BJ (cell line): ENCODE data around the gene OS9. TPM values are rescaled to one million over a fixed set of nuclear protein-coding genes. Genes with fewer than 3 reads are reported as not detected.
A peak's percentile ranks its signal among the peaks of the same experiment; 100 is the strongest.

Source experiments
- CTCF ChIA-PET: fragments of 350-600 bp; formaldehyde crosslinking; extraction: SDS; loops from one replicate; lab custom pipeline; 2021; ENCODE audit warnings: antibody characterized with exemption, inconsistent platforms; lab: Yijun Ruan, JAX
- POLR2A ChIA-PET: fragments of 300-600 bp; sonication (Branson Sonifier 250); formaldehyde crosslinking; extraction: SDS; loops from one replicate; lab custom pipeline; 2021; ENCODE audit warnings: antibody characterized with exemption; lab: Charles Lee
- DNase-seq: peaks from one replicate; pipeline ENCODE4 v3.0.0-alpha.2; 2011; ENCODE audit warnings: low read depth
- H3K27me3 ChIP-seq: 2 replicates; pipeline ENCODE4 v1.6.0; 2011; ENCODE audit warnings: low read length; ENCODE audit not compliant: control insufficient read depth, insufficient read depth
- H3K36me3 ChIP-seq: 2 replicates; pipeline ENCODE4 v1.5.1; 2011; ENCODE audit warnings: low read length; ENCODE audit not compliant: control insufficient read depth, insufficient read depth
- H3K4me3 ChIP-seq: 2 replicates; pipeline ENCODE4 v1.5.1; 2011; ENCODE audit warnings: low read depth, mild to moderate bottlenecking, control low read depth, low read length
- polyA plus RNA-seq: library from polyadenylated mRNA; depleted of rRNA; stranded (reverse); fragments of >200 nt; gene quantifications from 2 replicates; pipeline ENCODE4 v1.2.3, GENCODE V29; 2011
- TF ChIP-seq, protein P1 (sequence below): IDR thresholded peaks from 2 replicates; pipeline ENCODE4 v1.5.1; 2011; ENCODE audit warnings: low read depth, mild to moderate bottlenecking, control low read depth, inconsistent platforms, low read length, moderate library complexity; ENCODE audit not compliant: insufficient read depth

Gene OS9
- polyA plus RNA-seq, 1 experiment, result 415 TPM

DNA sequence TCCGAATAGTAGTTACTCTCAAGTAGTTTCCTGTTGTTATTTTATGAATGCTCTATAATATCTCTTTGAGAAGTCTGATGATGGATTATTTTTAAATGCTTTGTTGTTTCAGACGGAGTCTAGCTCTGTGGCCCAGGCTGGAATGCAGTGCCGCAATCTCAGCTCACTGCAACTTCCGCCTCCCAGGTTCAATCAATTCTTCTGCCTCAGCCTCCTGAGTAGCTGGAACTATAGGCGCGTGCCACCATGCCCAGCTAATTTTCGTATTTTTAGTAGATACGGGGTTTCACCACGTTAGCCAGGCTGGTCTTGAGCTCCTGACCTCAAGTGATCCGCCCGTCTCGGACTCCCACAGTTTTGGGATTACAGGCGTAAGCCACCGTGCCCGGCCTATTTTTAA, 1.4 kb upstream of the OS9 start:
- CTCF ChIA-PET, result interaction anchor here (1.2 to 2.8 kb wide), 7 partner anchors 10 to 110 kb away, joined by 3 to 17 read pairs (median 9); partner anchors contain the start of gene B4GALNT1
- TF ChIP-seq, protein P1, sequence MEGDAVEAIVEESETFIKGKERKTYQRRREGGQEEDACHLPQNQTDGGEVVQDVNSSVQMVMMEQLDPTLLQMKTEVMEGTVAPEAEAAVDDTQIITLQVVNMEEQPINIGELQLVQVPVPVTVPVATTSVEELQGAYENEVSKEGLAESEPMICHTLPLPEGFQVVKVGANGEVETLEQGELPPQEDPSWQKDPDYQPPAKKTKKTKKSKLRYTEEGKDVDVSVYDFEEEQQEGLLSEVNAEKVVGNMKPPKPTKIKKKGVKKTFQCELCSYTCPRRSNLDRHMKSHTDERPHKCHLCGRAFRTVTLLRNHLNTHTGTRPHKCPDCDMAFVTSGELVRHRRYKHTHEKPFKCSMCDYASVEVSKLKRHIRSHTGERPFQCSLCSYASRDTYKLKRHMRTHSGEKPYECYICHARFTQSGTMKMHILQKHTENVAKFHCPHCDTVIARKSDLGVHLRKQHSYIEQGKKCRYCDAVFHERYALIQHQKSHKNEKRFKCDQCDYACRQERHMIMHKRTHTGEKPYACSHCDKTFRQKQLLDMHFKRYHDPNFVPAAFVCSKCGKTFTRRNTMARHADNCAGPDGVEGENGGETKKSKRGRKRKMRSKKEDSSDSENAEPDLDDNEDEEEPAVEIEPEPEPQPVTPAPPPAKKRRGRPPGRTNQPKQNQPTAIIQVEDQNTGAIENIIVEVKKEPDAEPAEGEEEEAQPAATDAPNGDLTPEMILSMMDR, result no peak
- DNase-seq, result no peak
- peaks cover 10% of the 10 kb centered on the region for H3K36me3 ChIP-seq
- no peak overlapping the region for H3K4me3 ChIP-seq
- POLR2A ChIA-PET, result no interaction called here
- peaks cover 4% of the 10 kb centered on the region for H3K27me3 ChIP-seq

DNA sequence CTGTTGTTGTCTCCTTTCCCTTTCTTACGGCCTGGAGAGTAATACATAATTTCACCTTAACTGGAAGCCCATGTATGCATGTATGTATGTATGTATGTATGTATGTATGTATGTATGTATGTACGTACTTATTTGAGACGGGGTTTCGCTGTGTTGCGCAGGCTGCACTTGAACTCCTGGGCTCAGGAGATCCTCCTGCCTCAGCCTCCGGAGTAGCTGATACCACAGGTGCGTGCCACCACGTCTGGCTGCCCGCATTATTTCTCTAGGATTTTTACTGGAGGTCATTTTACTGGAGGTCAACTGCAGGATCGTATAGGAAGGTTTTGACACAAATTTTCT, 644 bp upstream of the OS9 start:
- H3K27me3 ChIP-seq, result no peaks in the 10 kb centered on the region
- ChIA-PET POLR2A (no interaction called here), CTCF (interaction anchor here (0.6 to 2.8 kb wide), 11 partner anchors 10 to 124 kb away, joined by 3 to 17 read pairs (median 4); partner anchors contain the start of gene B4GALNT1)
- no peak overlapping the region for H3K4me3 ChIP-seq
- TF ChIP-seq, protein P1, result no peak
- H3K36me3 ChIP-seq, result peaks cover 11% of the 10 kb centered on the region
- DNase-seq, result no peak

DNA sequence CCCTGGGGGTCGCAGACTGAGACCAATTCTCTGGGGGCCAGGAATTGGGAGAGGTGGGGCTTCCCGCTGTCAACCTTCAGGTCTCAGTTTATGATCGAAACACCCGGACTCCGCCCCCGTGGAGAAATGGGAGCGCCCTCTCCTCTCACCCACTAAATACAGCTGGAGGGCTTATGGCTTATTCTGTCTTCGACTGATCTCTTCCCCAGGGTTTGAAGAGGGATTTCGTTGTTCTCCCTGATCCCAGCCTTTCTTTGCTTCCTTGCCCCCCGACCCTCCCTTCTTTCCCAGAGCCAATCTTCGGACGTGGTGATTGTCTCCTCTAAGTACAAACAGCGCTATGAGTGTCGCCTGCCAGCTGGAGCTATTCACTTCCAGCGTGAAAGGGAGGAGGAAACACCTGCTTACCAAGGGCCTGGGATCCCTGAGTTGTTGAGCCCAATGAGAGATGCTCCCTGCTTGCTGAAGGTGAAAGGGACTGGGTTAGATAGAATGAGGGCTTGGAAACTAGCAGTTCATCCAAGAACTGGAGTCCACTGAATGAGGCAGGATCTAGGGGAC, 607 bp downstream of the OS9 start:
- ChIA-PET POLR2A (interaction anchor here (0.6 kb wide), 1 partner anchor 91 kb away, joined by 3 read pairs; no protein-coding TSS in a partner anchor), CTCF (interaction anchor here (1.1 to 2.8 kb wide), 3 partner anchors 32 to 112 kb away, joined by 4 to 17 read pairs (median 9); no protein-coding TSS in a partner anchor)
- DNase-seq, result no peak
- H3K27me3 ChIP-seq, result no peaks in the 10 kb centered on the region
- TF ChIP-seq, protein P1, result no peak
- H3K4me3 ChIP-seq, result peak overlapping the region; percentile 85
- peaks cover 11% of the 10 kb centered on the region for H3K36me3 ChIP-seq

DNA sequence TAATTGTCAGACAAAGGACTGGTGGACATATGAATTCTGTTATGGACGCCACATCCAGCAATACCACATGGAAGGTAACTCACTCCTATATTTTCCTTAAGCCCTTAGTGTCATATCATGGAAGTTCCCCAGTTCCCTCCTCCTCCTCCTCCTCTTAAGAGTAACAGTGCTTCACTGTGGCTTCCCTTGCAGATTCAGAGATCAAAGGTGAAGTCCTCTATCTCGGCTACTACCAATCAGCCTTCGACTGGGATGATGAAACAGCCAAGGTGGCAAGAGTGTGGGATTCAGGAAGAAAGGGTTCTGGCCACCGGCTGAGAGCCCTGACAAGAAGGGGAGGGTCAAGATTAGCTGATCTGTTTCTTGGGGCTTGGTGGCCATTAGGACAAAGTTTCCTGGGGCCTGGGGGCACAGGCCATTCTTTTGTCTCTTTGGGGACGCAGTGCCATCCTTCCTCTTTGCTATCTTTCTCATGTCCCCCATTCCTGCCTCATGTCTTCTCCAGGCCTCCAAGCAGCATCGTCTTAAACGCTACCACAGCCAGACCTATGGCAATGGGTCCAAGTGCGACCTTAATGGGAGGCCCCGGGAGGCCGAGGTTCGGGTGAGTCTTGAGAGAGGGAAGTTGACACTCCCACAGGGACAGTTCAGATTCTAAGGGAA, 2.0 kb downstream of the OS9 start:
- Histone ChIP-seq H3K4me3 (no peak overlapping the region), H3K27me3 (no peaks in the 10 kb centered on the region), H3K36me3 (peaks cover 11% of the 10 kb centered on the region)
- ChIA-PET CTCF (no interaction called here), POLR2A (no interaction called here)
- DNase-seq, result no peak
- TF ChIP-seq, protein P1, result no peak

DNA sequence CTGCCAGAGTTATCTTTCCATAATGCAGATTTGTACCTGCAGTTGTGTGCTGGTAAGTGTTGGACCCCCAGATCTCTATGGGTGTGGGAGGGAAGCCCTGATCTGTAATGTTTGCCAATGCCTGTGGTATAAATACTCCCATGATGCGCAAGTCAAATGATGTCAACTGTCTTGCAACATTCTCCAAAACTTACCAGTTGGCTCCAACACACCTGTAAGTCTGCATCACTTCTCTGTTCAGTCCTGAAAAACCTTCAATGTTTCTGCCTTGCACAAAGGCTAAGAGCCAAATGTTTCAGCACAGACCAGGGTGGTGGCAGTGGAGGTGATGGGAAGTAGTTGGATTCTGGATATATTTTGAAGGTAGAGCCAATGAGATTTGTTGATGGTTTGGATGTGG, 3.1 kb downstream of the OS9 start:
- Histone ChIP-seq H3K4me3 (no peak overlapping the region), H3K36me3 (peaks cover 11% of the 10 kb centered on the region), H3K27me3 (no peaks in the 10 kb centered on the region)
- TF ChIP-seq, protein P1, result no peak
- CTCF ChIA-PET, result no interaction called here
- POLR2A ChIA-PET, result no interaction called here
- DNase-seq, result no peak
